KMS-11 (cell line): ENCODE results near the gene STK38.

Source experiments
- H2AFZ ChIP-seq: fragments of 200-600 bp; sonication (generic); 2 replicates; pipeline ENCODE4 v1.6.1; 2016; ENCODE audit warnings: antibody characterized with exemption, mixed run types, low read depth
- H3K27ac ChIP-seq: fragments of 200-600 bp; sonication (generic); 2 replicates; pipeline ENCODE4 v1.6.1; 2016; ENCODE audit warnings: mild to moderate bottlenecking, mixed run types
- H3K27me3 ChIP-seq: fragments of 200-600 bp; sonication (generic); 2 replicates; pipeline ENCODE4 v1.6.1; 2017; ENCODE audit warnings: mild to moderate bottlenecking, low read depth, mixed run types, moderate library complexity; ENCODE audit not compliant: insufficient read depth
- H3K36me3 ChIP-seq: fragments of 200-600 bp; sonication (generic); 2 replicates; pipeline ENCODE4 v1.6.1; 2017; ENCODE audit warnings: mild to moderate bottlenecking, mixed run types; ENCODE audit not compliant: insufficient read depth
- H3K4me1 ChIP-seq: fragments of 200-600 bp; sonication (generic); 2 replicates; pipeline ENCODE4 v1.6.1; 2016; ENCODE audit warnings: mild to moderate bottlenecking, low read depth, mixed run types; ENCODE audit not compliant: poor library complexity, severe bottlenecking
- H3K4me2 ChIP-seq: fragments of 200-600 bp; sonication (generic); 2 replicates; pipeline ENCODE4 v1.7.0; 2016; ENCODE audit warnings: mild to moderate bottlenecking, mixed run types
- H3K4me3 ChIP-seq: fragments of 200-600 bp; sonication (generic); IDR thresholded peaks from 2 replicates; pipeline ENCODE4 v1.6.1; 2017; ENCODE audit warnings: low read depth, low read length, mixed read lengths; ENCODE audit not compliant: insufficient read depth
- H3K79me2 ChIP-seq: fragments of 200-600 bp; sonication (generic); 2 replicates; pipeline ENCODE4 v1.6.1; 2016; ENCODE audit warnings: low read depth, mixed run types; ENCODE audit not compliant: insufficient read depth
- H3K9ac ChIP-seq: fragments of 200-600 bp; sonication (generic); 2 replicates; pipeline ENCODE4 v1.6.1; 2016; ENCODE audit warnings: mild to moderate bottlenecking, mixed run types
- H4K20me1 ChIP-seq: fragments of 200-600 bp; sonication (generic); 2 replicates; pipeline ENCODE4 v1.6.1; 2016; ENCODE audit warnings: mild to moderate bottlenecking, mixed run types; ENCODE audit not compliant: insufficient read depth
- TF ChIP-seq, protein P1 (sequence below): fragments of 200-600 bp; sonication (generic); conservative IDR thresholded peaks from 2 replicates; pipeline ENCODE4 v1.6.1; 2017; ENCODE audit warnings: low read depth, mild to moderate bottlenecking, antibody characterized with exemption, low read length, moderate library complexity, mixed read lengths

STK38 gene

GRCh38 chr6:36570264-36570663, 23.0 kb upstream of the STK38 start:
- H3K79me2 ChIP-seq = no peaks in the 10 kb centered on the region
- peaks cover 8% of the 10 kb centered on the region for H3K4me1 ChIP-seq
- TF ChIP-seq, protein P1, sequence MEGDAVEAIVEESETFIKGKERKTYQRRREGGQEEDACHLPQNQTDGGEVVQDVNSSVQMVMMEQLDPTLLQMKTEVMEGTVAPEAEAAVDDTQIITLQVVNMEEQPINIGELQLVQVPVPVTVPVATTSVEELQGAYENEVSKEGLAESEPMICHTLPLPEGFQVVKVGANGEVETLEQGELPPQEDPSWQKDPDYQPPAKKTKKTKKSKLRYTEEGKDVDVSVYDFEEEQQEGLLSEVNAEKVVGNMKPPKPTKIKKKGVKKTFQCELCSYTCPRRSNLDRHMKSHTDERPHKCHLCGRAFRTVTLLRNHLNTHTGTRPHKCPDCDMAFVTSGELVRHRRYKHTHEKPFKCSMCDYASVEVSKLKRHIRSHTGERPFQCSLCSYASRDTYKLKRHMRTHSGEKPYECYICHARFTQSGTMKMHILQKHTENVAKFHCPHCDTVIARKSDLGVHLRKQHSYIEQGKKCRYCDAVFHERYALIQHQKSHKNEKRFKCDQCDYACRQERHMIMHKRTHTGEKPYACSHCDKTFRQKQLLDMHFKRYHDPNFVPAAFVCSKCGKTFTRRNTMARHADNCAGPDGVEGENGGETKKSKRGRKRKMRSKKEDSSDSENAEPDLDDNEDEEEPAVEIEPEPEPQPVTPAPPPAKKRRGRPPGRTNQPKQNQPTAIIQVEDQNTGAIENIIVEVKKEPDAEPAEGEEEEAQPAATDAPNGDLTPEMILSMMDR = no peak
- no peak overlapping the region for H3K27ac ChIP-seq
- H3K4me2 ChIP-seq = peak overlapping the region; percentile 19; the same call in 1 of the 2 replicates
- H4K20me1 ChIP-seq = no peaks in the 10 kb centered on the region
- H3K36me3 ChIP-seq = no peaks in the 10 kb centered on the region
- H3K27me3 ChIP-seq = no peaks in the 10 kb centered on the region
- H2AFZ ChIP-seq = no peak overlapping the region
- no peak overlapping the region for H3K4me3 ChIP-seq
- H3K9ac ChIP-seq = no peak overlapping the region

DNA sequence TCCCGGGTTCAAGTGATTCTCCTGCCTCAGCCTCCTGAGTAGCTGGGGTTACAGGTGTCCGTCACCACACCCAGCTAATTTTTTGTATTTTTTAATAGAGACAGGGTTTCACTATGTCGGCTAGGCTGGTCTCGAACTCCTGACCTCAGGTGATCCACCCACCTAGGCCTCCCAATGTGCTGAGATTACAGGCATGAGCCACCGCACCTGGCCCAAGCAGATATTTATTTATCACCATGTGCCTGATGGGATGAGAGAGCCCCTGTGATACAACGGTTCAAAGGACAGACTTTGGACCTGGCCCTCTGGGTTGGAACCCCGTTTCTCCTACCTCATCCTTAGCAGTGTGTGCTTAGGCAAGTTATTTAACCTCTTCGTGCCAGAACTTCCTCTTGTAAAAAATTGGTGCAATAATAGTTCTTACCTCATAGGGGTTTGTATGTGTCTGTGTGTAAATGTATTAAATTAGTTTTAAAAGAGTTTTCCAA, 19.2 kb upstream of the STK38 start:
- TF ChIP-seq, protein P1 = no peak
- H3K79me2 ChIP-seq = no peaks in the 10 kb centered on the region
- no peak overlapping the region for H2AFZ ChIP-seq
- no peaks in the 10 kb centered on the region for H4K20me1 ChIP-seq
- no peak overlapping the region for H3K4me3 ChIP-seq
- no peak overlapping the region for H3K4me2 ChIP-seq
- no peak overlapping the region for H3K9ac ChIP-seq
- no peaks in the 10 kb centered on the region for H3K36me3 ChIP-seq
- no peaks in the 10 kb centered on the region for H3K27me3 ChIP-seq
- peaks cover 8% of the 10 kb centered on the region for H3K4me1 ChIP-seq
- no peak overlapping the region for H3K27ac ChIP-seq

- no peak overlapping the region for H3K4me3 ChIP-seq
- H3K27ac ChIP-seq = no peak overlapping the region
- H3K4me1 ChIP-seq = no peaks in the 10 kb centered on the region
- no peak overlapping the region for H3K9ac ChIP-seq
- no peaks in the 10 kb centered on the region for H3K36me3 ChIP-seq
- H3K79me2 ChIP-seq = no peaks in the 10 kb centered on the region
- no peak overlapping the region for H2AFZ ChIP-seq
- no peak overlapping the region for H3K4me2 ChIP-seq
- H3K27me3 ChIP-seq = no peaks in the 10 kb centered on the region
- TF ChIP-seq, protein P1 = no peak
- no peaks in the 10 kb centered on the region for H4K20me1 ChIP-seq
Measured at GRCh38 chr6:36563928-36564284, 16.6 kb upstream of the STK38 start.

- H2AFZ ChIP-seq = no peak overlapping the region
- no peaks in the 10 kb centered on the region for H3K4me1 ChIP-seq
Measured at GRCh38 chr6:36563237-36563927, 16.1 kb upstream of the STK38 start.

More at GRCh38 chr6:36563237-36563927, 16.1 kb upstream of the STK38 start:
- Histone ChIP-seq H4K20me1 (no peaks in the 10 kb centered on the region), H3K27me3 (no peaks in the 10 kb centered on the region), H3K9ac (no peak overlapping the region), H3K4me2 (no peak overlapping the region), H3K36me3 (no peaks in the 10 kb centered on the region), H3K27ac (no peak overlapping the region), H3K79me2 (no peaks in the 10 kb centered on the region), H3K4me3 (no peak overlapping the region)
- TF ChIP-seq, protein P1 = no peak
